K562 (cell line): ENCODE measurements around the gene CATSPER4. TPM values are rescaled to one million over a fixed set of nuclear protein-coding genes. Genes with fewer than 3 reads are reported as not detected.

Experiments
- ATAC-seq: fragments of 200-7000 bp; cut with Tn5 transposase; 3 replicates; pipeline ENCODE4 v1.9.1; 2020; ENCODE audit warnings: moderate library complexity
- BruUV-seq: library from RNA; stranded (reverse); fragments of 400-500 nt; replicated peaks from 2 replicates; lab custom pipeline; 2021; lab: Mats Ljungman, UMichigan
- CTCF ChIA-PET: fragments of 300-600 bp; formaldehyde crosslinking; extraction: SDS; loops from one replicate; lab custom pipeline; 2021; ENCODE audit warnings: low intra/inter-chr PET ratio; lab: Yijun Ruan, JAX
- POLR2A ChIA-PET: fragments of 300-600, 350-650 bp; sonication (Branson Sonifier 250); formaldehyde crosslinking; extraction: SDS; loops from one replicate; lab custom pipeline; 2021; ENCODE audit warnings: antibody characterized with exemption, inconsistent platforms; lab: Yijun Ruan, JAX
- DNase-seq, 4 experiments: peaks; one replicate each; pipeline versions ENCODE4 v3.0.0 to v3.0.0-alpha.2; 2011 to 2018; ENCODE audit warnings: low spot score in 3 of 4, mixed read lengths in 3 of 4; ENCODE audit errors: extremely low read depth in 1 of 4
- FAIRE-seq: peaks from 2 replicates; lab custom pipeline; 2011; peaks lifted over from hg19 to GRCh38; lab: Jason Lieb, UNC
- H2AFZ ChIP-seq: 2 replicates; pipeline ENCODE4 v1.6.0; 2011; ENCODE audit warnings: low read depth, low read length, control low read depth, inconsistent platforms
- H3K27ac ChIP-seq: fragments of 200-600 bp; 3 replicates; pipeline ENCODE4 v1.8.0; 2011; ENCODE audit warnings: low read depth, mild to moderate bottlenecking, control low read depth, inconsistent platforms, low read length, moderate library complexity, mixed read lengths; ENCODE audit errors: extremely low read depth
- H3K27me3 ChIP-seq, 2 experiments: fragments of 300-600 bp in 1 of 2; 2 replicates in 1 of 2; 3 replicates in 1 of 2; pipeline versions ENCODE4 v1.6.0 to v1.8.0; 2011; ENCODE audit warnings: inconsistent platforms in 2 of 2, low read length in 2 of 2, mild to moderate bottlenecking in 1 of 2, mixed read lengths in 1 of 2, moderate library complexity in 1 of 2; ENCODE audit not compliant: control insufficient read depth in 2 of 2, insufficient read depth in 2 of 2
- H3K36me3 ChIP-seq: fragments of 300-600 bp; 3 replicates; pipeline ENCODE4 v1.8.0; 2011; ENCODE audit warnings: mild to moderate bottlenecking, low read length, inconsistent platforms; ENCODE audit not compliant: control insufficient read depth, insufficient read depth
- H3K4me1 ChIP-seq, 2 experiments: fragments of 200-600 bp in 1 of 2; replicated peaks in 1 of 2; 2 replicates in 1 of 2; 3 replicates in 1 of 2; pipeline versions ENCODE4 v1.5.1 to v1.8.0; 2011; ENCODE audit warnings: inconsistent platforms in 2 of 2, low read length in 2 of 2, mild to moderate bottlenecking in 1 of 2, mixed read lengths in 1 of 2, moderate library complexity in 1 of 2; ENCODE audit not compliant: control insufficient read depth in 2 of 2, insufficient read depth in 2 of 2
- H3K4me2 ChIP-seq: 2 replicates; pipeline ENCODE4 v1.6.1; 2011; ENCODE audit warnings: low read length, control low read depth, inconsistent platforms, mixed read lengths; ENCODE audit not compliant: insufficient read depth
- H3K4me3 ChIP-seq: fragments of 200-600 bp; sonication (generic), shearing (Covaris generic); 2 replicates; pipeline ENCODE4 v1.5.1; 2016; ENCODE audit warnings: control low read depth, inconsistent platforms
- H3K79me2 ChIP-seq: fragments of 200-600 bp; 3 replicates; pipeline ENCODE4 v1.8.0; 2011; ENCODE audit warnings: low read length, inconsistent platforms; ENCODE audit not compliant: control insufficient read depth, insufficient read depth
- H3K9ac ChIP-seq, 2 experiments: 2 replicates each; pipeline versions ENCODE4 v1.6.0 to v1.6.1; 2011; ENCODE audit warnings: low read depth in 2 of 2, low read length in 2 of 2, control low read depth in 1 of 2, inconsistent platforms in 1 of 2, mild to moderate bottlenecking in 1 of 2, mixed read lengths in 1 of 2; ENCODE audit not compliant: insufficient read depth in 1 of 2
- H3K9me1 ChIP-seq: one replicate; pipeline ENCODE4 v1.6.0; 2011; ENCODE audit warnings: inconsistent platforms, mild to moderate bottlenecking, low read length, moderate library complexity; ENCODE audit not compliant: control insufficient read depth, insufficient read depth
- H3K9me3 ChIP-seq: replicated peaks from 2 replicates; pipeline ENCODE4 v1.5.1; 2011; ENCODE audit warnings: low read depth, low read length, inconsistent platforms; ENCODE audit not compliant: control insufficient read depth, insufficient read depth
- H4K20me1 ChIP-seq: replicated peaks from 2 replicates; pipeline ENCODE4 v1.6.1; 2011; ENCODE audit warnings: low read length, inconsistent platforms, mixed read lengths; ENCODE audit not compliant: control insufficient read depth, insufficient read depth
- BCOR ChIP-seq: fragments of 450-650 bp; IDR thresholded peaks from 2 replicates; pipeline ENCODE4 v1.6.1; 2016
- KDM1A ChIP-seq, 2 experiments: fragments of 450-650 bp; IDR thresholded peaks; 2 replicates each; pipeline ENCODE4 v1.6.1; 2016; ENCODE audit warnings: mild to moderate bottlenecking in 2 of 2
- RBM14 ChIP-seq: fragments of 200-400 bp; formaldehyde crosslinking; IDR thresholded peaks from 2 replicates; pipeline ENCODE4 v1.6.1; 2018; ENCODE audit warnings: low read depth, mild to moderate bottlenecking, low read length, moderate library complexity, borderline replicate concordance; ENCODE audit not compliant: insufficient read depth
- RBM25 ChIP-seq: fragments of 200-400 bp; formaldehyde crosslinking; IDR thresholded peaks from 2 replicates; pipeline ENCODE4 v1.6.1; 2018; ENCODE audit warnings: low read length, low read depth, moderate library complexity; ENCODE audit not compliant: severe bottlenecking
- ZSCAN32 ChIP-seq: fragments of 450-650 bp; formaldehyde crosslinking; IDR thresholded peaks from 2 replicates; pipeline ENCODE4 v1.4.0; 2020; ENCODE audit warnings: mild to moderate bottlenecking, moderate library complexity
- WGBS: fragments of 100-300 bp; shearing (Covaris generic); methylation state at CpG from one replicate; pipeline ENCODE4 v1.1.6; 2016; ENCODE audit warnings: low coverage, mixed read lengths; ENCODE audit not compliant: insufficient coverage; ENCODE audit errors: missing lambda C conversion rate; 5-methylcytosine and 5-hydroxymethylcytosine counted together
- in situ Hi-C: fragments of 300-500 bp; cut with MboI; formaldehyde crosslinking; loops from 4 replicates; pipeline ENCODE4 v1.15.0; 2018; ENCODE audit warnings: inconsistent platforms, mixed read lengths
- intact Hi-C: fragments of 100-400 bp; cut with micrococcal nuclease; formaldehyde crosslinking; loops from 2 replicates; pipeline ENCODE4 v1.14.2; 2022
- polyA plus RNA-seq, 8 experiments: library from polyadenylated mRNA; depleted of rRNA in 4 of 8; stranded (reverse) in 5 of 8; unstranded in 3 of 8; fragments of >200 nt; fragmentation: Nextera tagmentation in 2 of 8; fragmentation: Illumina TruSeq in 1 of 8; extraction: Ambion mirVana in 2 of 8; extraction: Trizol in 1 of 8; gene quantifications; 2 replicates each; pipeline versions ENCODE4 v1.2.1 to v1.2.3, GENCODE V29; 2011 to 2014; ENCODE audit warnings: inconsistent platforms in 1 of 8, missing spikeins in 1 of 8
- total RNA-seq, 7 experiments: library from RNA; depleted of rRNA in 6 of 7; stranded (reverse); fragments of >200 nt in 6 of 7; fragmentation: Illumina TruSeq in 2 of 7; extraction: Trizol in 2 of 7; gene quantifications; 2 replicates each; pipeline versions ENCODE4 v1.2.1 to v1.2.3, GENCODE V29; 2011 to 2021; ENCODE audit warnings: low replicate concordance in 1 of 7
- TF ChIP-seq, protein P1 (sequence below): fragments of 250-450 bp; sonication (Bioruptor Pico); IDR thresholded peaks from 2 replicates; pipeline ENCODE4 v1.6.1; 2021; ENCODE audit warnings: mild to moderate bottlenecking

The CATSPER4 gene
- total and polyA plus RNA-seq, 9 of the 15 experiments (the other 6 are each of a cell fraction or from before 2014, with no cell fraction given): 0.04 to 0.13 TPM; not detected in 7

DNA sequence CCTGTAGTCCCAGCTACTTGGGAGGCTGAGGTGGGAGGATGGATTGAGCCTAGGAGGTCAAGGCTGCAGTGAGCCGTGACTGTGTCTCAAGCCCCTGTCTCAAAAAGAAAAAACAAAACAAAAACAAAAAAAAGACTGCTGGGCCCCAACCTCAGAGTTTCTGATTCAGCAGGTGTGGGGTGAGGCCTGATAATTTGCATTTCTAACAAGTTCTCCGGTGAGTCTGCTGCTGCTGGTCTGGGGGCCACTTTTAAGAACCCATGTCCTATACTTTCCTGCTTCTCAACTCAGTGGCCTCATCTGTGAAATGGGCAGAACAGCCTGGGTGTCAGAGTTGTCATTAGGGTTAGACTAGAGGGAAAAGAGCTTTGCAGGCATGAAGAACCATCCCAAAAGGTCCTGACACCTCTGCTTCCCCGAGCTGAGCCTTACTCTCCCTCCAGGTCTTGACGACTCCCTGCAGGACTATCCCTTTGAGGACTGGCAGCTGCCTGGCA is 10.3 kb upstream of the CATSPER4 start:
- Histone ChIP-seq H3K9me3 (no peaks in the 10 kb centered on the region), H3K36me3 (no peaks in the 10 kb centered on the region), H3K27ac (no peak overlapping the region), H3K79me2 (no peaks in the 10 kb centered on the region), H3K9ac (peak overlapping the region in 1 of 2 experiments; percentile 75; a peak in 2 of 4 replicates), H3K27me3 (no peaks in the 10 kb centered on the region), H3K9me1 (no peaks in the 10 kb centered on the region), H3K4me3 (no peak overlapping the region), H4K20me1 (no peaks in the 10 kb centered on the region), H2AFZ (no peak overlapping the region), H3K4me1 (peaks cover 17 to 31% of the 10 kb centered on the region in 2 experiments), H3K4me2 (no peak overlapping the region)
- in situ Hi-C loops: no loop called here
- ChIA-PET CTCF (no interaction called here), POLR2A (interaction anchor here (0.6 to 2.1 kb wide), 5 partner anchors 10 to 182 kb away, joined by 3 to 8 read pairs (median 4); partner anchors contain the start of gene ZNF593)
- peak; percentile 81 for TF ChIP-seq RBM25
- peak; percentile 47 to 61 for TF ChIP-seq KDM1A (IDR thresholded peaks at IDR 0.05)
- TF ChIP-seq ZSCAN32: no peak
- peak; percentile 76 for TF ChIP-seq BCOR
- no peak for ATAC-seq
- BruUV-seq: no TSS peak
- 28% methylated on average over 4 of the region's 4 CpGs for WGBS
- no peak for DNase-seq
- intact Hi-C loops: no loop called here
- no peak for FAIRE-seq

DNA sequence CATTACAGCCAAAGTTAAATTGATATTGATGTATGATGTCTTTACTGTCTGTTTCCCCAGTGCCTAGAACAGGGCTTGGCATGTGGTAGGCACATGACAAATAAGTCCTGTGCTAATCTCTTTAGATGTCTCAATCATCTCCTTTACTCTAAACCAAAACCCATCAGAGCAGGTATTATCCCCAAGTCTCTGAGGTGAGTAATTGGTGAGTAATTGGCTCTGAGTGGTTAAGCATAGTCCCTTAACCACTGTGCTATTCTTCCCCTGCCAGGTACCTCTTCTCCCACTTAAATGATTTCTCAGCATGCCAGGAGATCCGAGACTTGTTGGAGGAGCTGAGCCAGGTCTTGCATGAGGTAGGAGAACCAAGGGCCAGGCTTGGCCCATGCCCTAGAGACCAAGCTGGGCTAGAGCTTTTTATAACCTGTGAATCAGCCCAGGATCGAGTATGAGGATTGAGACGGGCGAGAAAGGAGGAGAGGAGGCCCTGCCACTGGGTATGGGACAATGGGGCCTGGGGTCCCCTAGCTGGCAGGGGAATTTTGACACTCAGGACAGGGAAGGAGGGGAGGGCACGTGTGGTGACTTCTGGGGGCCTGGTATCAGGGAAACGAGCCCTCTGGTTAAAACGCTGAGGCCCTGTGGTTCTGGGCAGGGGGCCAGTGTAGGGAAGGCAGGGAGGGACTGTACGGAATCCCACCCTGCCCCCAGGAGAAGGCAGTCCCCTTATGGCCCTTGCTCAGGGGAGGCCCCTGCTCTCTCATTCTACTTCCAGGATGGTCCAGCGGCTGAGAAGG is 8.6 kb upstream of the CATSPER4 start:
- FAIRE-seq (no peak), DNase-seq (no peak), ATAC-seq (no peak)
- H3K9me1 ChIP-seq: no peaks in the 10 kb centered on the region
- no peak overlapping the region for H3K27ac ChIP-seq
- ChIA-PET CTCF (no interaction called here), POLR2A (interaction anchor here (0.6 to 2.1 kb wide), 5 partner anchors 9 to 141 kb away, joined by 3 to 8 read pairs (median 5); partner anchors contain the start of genes ZNF593 and ZNF593OS)
- H3K4me1 ChIP-seq: peaks cover 17 to 31% of the 10 kb centered on the region in 2 experiments
- H4K20me1 ChIP-seq: no peaks in the 10 kb centered on the region
- H3K4me3 ChIP-seq: no peak overlapping the region
- 47% methylated on average over 8 of the region's 9 CpGs for WGBS
- TF ChIP-seq RBM14: no peak
- TF ChIP-seq, protein P1, sequence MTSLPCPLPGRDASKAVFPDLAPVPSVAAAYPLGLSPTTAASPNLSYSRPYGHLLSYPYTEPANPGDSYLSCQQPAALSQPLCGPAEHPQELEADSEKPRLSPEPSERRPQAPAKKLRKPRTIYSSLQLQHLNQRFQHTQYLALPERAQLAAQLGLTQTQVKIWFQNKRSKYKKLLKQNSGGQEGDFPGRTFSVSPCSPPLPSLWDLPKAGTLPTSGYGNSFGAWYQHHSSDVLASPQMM (CRISPR knock-in tag): no peak
- no TSS peak for BruUV-seq
- intact Hi-C loops (no loop called here), in situ Hi-C loops (no loop called here)
- no peaks in the 10 kb centered on the region for H3K27me3 ChIP-seq
- no peaks in the 10 kb centered on the region for H3K9me3 ChIP-seq
- H2AFZ ChIP-seq: no peak overlapping the region
- no peaks in the 10 kb centered on the region for H3K36me3 ChIP-seq
- peak overlapping the region in 1 of 2 experiments; percentile 60; a peak in 2 of 4 replicates for H3K9ac ChIP-seq
- no peaks in the 10 kb centered on the region for H3K79me2 ChIP-seq
- H3K4me2 ChIP-seq: no peak overlapping the region
